Neuronal stem cell (in vitro differentiated cells): ENCODE measurements around the gene EYS.

Source experiments
- DNase-seq: peaks from one replicate; pipeline ENCODE4 v3.0.0-alpha.2; 2013; ENCODE audit warnings: low spot score
- H2AFZ ChIP-seq: one replicate; pipeline ENCODE4 v1.6.1; 2013; ENCODE audit warnings: mild to moderate bottlenecking, low read length, inconsistent platforms
- H2AK5ac ChIP-seq: 2 replicates; pipeline ENCODE4 v1.6.1; 2013; ENCODE audit warnings: low read depth, mild to moderate bottlenecking, inconsistent platforms, low read length, moderate library complexity, mixed read lengths
- H2BK120ac ChIP-seq: 2 replicates; pipeline ENCODE4 v1.6.1; 2013; ENCODE audit warnings: low read depth, mild to moderate bottlenecking, inconsistent platforms, low read length, moderate library complexity, mixed read lengths
- H2BK12ac ChIP-seq: one replicate; pipeline ENCODE4 v1.6.1; 2013; ENCODE audit warnings: low read length, inconsistent platforms
- H2BK15ac ChIP-seq: 2 replicates; pipeline ENCODE4 v1.6.1; 2013; ENCODE audit warnings: mild to moderate bottlenecking, low read length, inconsistent platforms, mixed read lengths
- H2BK5ac ChIP-seq: one replicate; pipeline ENCODE4 v1.6.1; 2013; ENCODE audit warnings: inconsistent platforms, mild to moderate bottlenecking, low read length, moderate library complexity
- H3K14ac ChIP-seq: one replicate; pipeline ENCODE4 v1.6.1; 2013; ENCODE audit warnings: low read length, inconsistent platforms
- H3K18ac ChIP-seq: 2 replicates; pipeline ENCODE4 v1.6.1; 2013; ENCODE audit warnings: low read length, inconsistent platforms
- H3K23ac ChIP-seq: 2 replicates; pipeline ENCODE4 v1.6.1; 2013; ENCODE audit warnings: low read depth, mild to moderate bottlenecking, mixed read lengths, low read length, inconsistent platforms; ENCODE audit not compliant: poor library complexity
- H3K27ac ChIP-seq: replicated peaks from 3 replicates; pipeline ENCODE4 v1.5.1; 2013; ENCODE audit warnings: low read length, inconsistent platforms
- H3K27me3 ChIP-seq, 3 experiments: 2 replicates each; pipeline ENCODE4 v1.6.1; 2013; ENCODE audit warnings: low read length in 3 of 3, mild to moderate bottlenecking in 2 of 3, inconsistent platforms in 1 of 3, low read depth in 1 of 3, mixed read lengths in 1 of 3, moderate library complexity in 1 of 3; ENCODE audit not compliant: control insufficient read depth in 3 of 3, insufficient read depth in 3 of 3
- H3K36me3 ChIP-seq, 2 donors: replicated peaks in 1 of 2; 2 replicates each; pipeline ENCODE4 v1.6.1; 2013; ENCODE audit warnings: low read length in 2 of 2; ENCODE audit not compliant: control insufficient read depth in 2 of 2, insufficient read depth in 2 of 2
- H3K4ac ChIP-seq: 2 replicates; pipeline ENCODE4 v1.6.1; 2013; ENCODE audit warnings: inconsistent platforms, mild to moderate bottlenecking, low read length, moderate library complexity
- H3K4me1 ChIP-seq, 2 donors: 1 replicate in 1 of 2; 2 replicates in 1 of 2; pipeline ENCODE4 v1.6.1; 2013; ENCODE audit warnings: low read length in 2 of 2, low read depth in 1 of 2; ENCODE audit not compliant: control insufficient read depth in 2 of 2, insufficient read depth in 1 of 2
- H3K4me2 ChIP-seq: one replicate; pipeline ENCODE4 v1.6.1; 2013; ENCODE audit warnings: mild to moderate bottlenecking, low read length, inconsistent platforms; ENCODE audit not compliant: insufficient read depth, poor library complexity, severe bottlenecking
- H3K4me3 ChIP-seq, 2 donors: 2 replicates each; pipeline ENCODE4 v1.5.1; 2013; ENCODE audit warnings: low read length in 2 of 2, mild to moderate bottlenecking in 2 of 2, inconsistent platforms in 1 of 2, moderate library complexity in 1 of 2
- H3K79me1 ChIP-seq: one replicate; pipeline ENCODE4 v1.6.1; 2013; ENCODE audit warnings: low read depth, mild to moderate bottlenecking, inconsistent platforms, low read length, moderate library complexity
- H3K9ac ChIP-seq: one replicate; pipeline ENCODE4 v1.6.1; 2013; ENCODE audit warnings: mild to moderate bottlenecking, low read depth, low read length, inconsistent platforms; ENCODE audit not compliant: poor library complexity
- H3K9me3 ChIP-seq, 2 donors: replicated peaks in 1 of 2; 2 replicates each; pipeline versions ENCODE3 to v1.6.1; 2013; ENCODE audit warnings: low read length in 2 of 2, mild to moderate bottlenecking in 2 of 2, inconsistent platforms in 1 of 2, low read depth in 1 of 2, mixed read lengths in 1 of 2, moderate library complexity in 1 of 2; ENCODE audit not compliant: control insufficient read depth in 2 of 2, insufficient read depth in 1 of 2
- H4K8ac ChIP-seq: one replicate; pipeline ENCODE4 v1.6.1; 2013; ENCODE audit warnings: low read depth, mild to moderate bottlenecking, inconsistent platforms, low read length, moderate library complexity
- H4K91ac ChIP-seq: one replicate; pipeline ENCODE4 v1.6.1; 2013; ENCODE audit warnings: low read length, low read depth, mild to moderate bottlenecking, inconsistent platforms; ENCODE audit not compliant: poor library complexity
- WGBS, 2 donors: extraction: QIAGEN DNeasy Blood & Tissue Kit; methylation state at CpG; one replicate each; pipeline ENCODE4 v1.1.7; 2013; ENCODE audit warnings: missing lambda C conversion rate in 2 of 2, mixed read lengths in 1 of 2; ENCODE audit not compliant: insufficient read length in 2 of 2, insufficient replicate concordance in 1 of 2; ENCODE audit errors: extremely low coverage in 2 of 2; 5-methylcytosine and 5-hydroxymethylcytosine counted together

Gene EYS

GRCh38 chr6:64520050-64520449 lies 1187.0 kb downstream of the EYS start:
- Histone ChIP-seq H3K36me3 (no peaks in the 10 kb centered on the region), H3K14ac (no peak overlapping the region), H2AK5ac (no peak overlapping the region), H3K79me1 (no peaks in the 10 kb centered on the region), H3K18ac (no peak overlapping the region), H3K27me3 (no peaks in the 10 kb centered on the region), H2BK12ac (no peak overlapping the region), H3K9me3 (no peaks in the 10 kb centered on the region), H2BK15ac (no peak overlapping the region), H3K9ac (no peak overlapping the region), H4K8ac (no peak overlapping the region), H3K4ac (no peak overlapping the region), H3K4me1 (no peaks in the 10 kb centered on the region), H2AFZ (no peak overlapping the region), H3K27ac (no peak overlapping the region), H3K4me2 (no peak overlapping the region), H4K91ac (no peak overlapping the region), H2BK5ac (no peak overlapping the region), H2BK120ac (no peak overlapping the region), H3K4me3 (no peak overlapping the region), H3K23ac (no peak overlapping the region)
- DNase-seq: no peak

- no peak overlapping the region for H3K27ac ChIP-seq
- H4K8ac ChIP-seq: no peak overlapping the region
- H3K14ac ChIP-seq: no peak overlapping the region
- no peak overlapping the region for H2AK5ac ChIP-seq
- H3K79me1 ChIP-seq: no peaks in the 10 kb centered on the region
- H3K23ac ChIP-seq: no peak overlapping the region
- no peak overlapping the region for H3K9ac ChIP-seq
- H2BK120ac ChIP-seq: no peak overlapping the region
- no peak overlapping the region for H3K4me2 ChIP-seq
- H2BK5ac ChIP-seq: no peak overlapping the region
- H3K18ac ChIP-seq: no peak overlapping the region
- no peak overlapping the region for H3K4me3 ChIP-seq
- H3K4me1 ChIP-seq: no peaks in the 10 kb centered on the region
- no peak overlapping the region for H4K91ac ChIP-seq
- no peak overlapping the region for H3K4ac ChIP-seq
- no peak overlapping the region for H2BK12ac ChIP-seq
- H2AFZ ChIP-seq: no peak overlapping the region
- H3K36me3 ChIP-seq: no peaks in the 10 kb centered on the region
- H3K9me3 ChIP-seq: no peaks in the 10 kb centered on the region
- H3K27me3 ChIP-seq: no peaks in the 10 kb centered on the region
- H2BK15ac ChIP-seq: no peak overlapping the region
- no CpG with 5 or more reads among the region's 1 CpG for WGBS, 2 donors
- DNase-seq: no peak
Measured at GRCh38 chr6:64516393-64516792, 1190.6 kb downstream of the EYS start.

- no peaks in the 10 kb centered on the region for H3K27me3 ChIP-seq
- no peaks in the 10 kb centered on the region for H3K4me1 ChIP-seq
- H2BK5ac ChIP-seq: no peak overlapping the region
- no peak overlapping the region for H3K9ac ChIP-seq
- H2BK15ac ChIP-seq: no peak overlapping the region
- no CpG with 5 or more reads among the region's 3 CpGs for WGBS, 2 donors
- H3K27ac ChIP-seq: no peak overlapping the region
- H2BK120ac ChIP-seq: no peak overlapping the region
- no peak for DNase-seq
- H3K79me1 ChIP-seq: no peaks in the 10 kb centered on the region
- H4K91ac ChIP-seq: no peak overlapping the region
- H2AK5ac ChIP-seq: no peak overlapping the region
- no peak overlapping the region for H3K18ac ChIP-seq
- H3K23ac ChIP-seq: no peak overlapping the region
- no peak overlapping the region for H3K14ac ChIP-seq
- H3K36me3 ChIP-seq: no peaks in the 10 kb centered on the region
- H3K9me3 ChIP-seq: no peaks in the 10 kb centered on the region
- no peak overlapping the region for H2AFZ ChIP-seq
- H3K4ac ChIP-seq: no peak overlapping the region
- no peak overlapping the region for H3K4me2 ChIP-seq
- H2BK12ac ChIP-seq: no peak overlapping the region
- H3K4me3 ChIP-seq: no peak overlapping the region
- no peak overlapping the region for H4K8ac ChIP-seq
Measured at GRCh38 chr6:64507661-64508060, 1199.4 kb downstream of the EYS start.

GRCh38 chr6:64505312-64505711 lies 1201.7 kb downstream of the EYS start:
- DNase-seq: no peak
- Histone ChIP-seq H2BK5ac (no peak overlapping the region), H3K27ac (no peak overlapping the region), H3K9me3 (no peaks in the 10 kb centered on the region), H2BK120ac (no peak overlapping the region), H3K23ac (no peak overlapping the region), H3K4me3 (no peak overlapping the region), H3K14ac (no peak overlapping the region), H3K79me1 (no peaks in the 10 kb centered on the region), H3K4ac (no peak overlapping the region), H3K27me3 (no peaks in the 10 kb centered on the region), H3K4me2 (no peak overlapping the region), H3K4me1 (no peaks in the 10 kb centered on the region), H3K36me3 (no peaks in the 10 kb centered on the region), H2BK15ac (no peak overlapping the region), H4K91ac (no peak overlapping the region), H2AK5ac (no peak overlapping the region), H4K8ac (no peak overlapping the region), H2AFZ (no peak overlapping the region), H3K18ac (no peak overlapping the region), H3K9ac (no peak overlapping the region), H2BK12ac (no peak overlapping the region)
- whole genome bisulfite sequencing, 2 donors: no CpG with 5 or more reads among the region's 4 CpGs
